ENCODE results near the gene BTBD8.

DNA sequence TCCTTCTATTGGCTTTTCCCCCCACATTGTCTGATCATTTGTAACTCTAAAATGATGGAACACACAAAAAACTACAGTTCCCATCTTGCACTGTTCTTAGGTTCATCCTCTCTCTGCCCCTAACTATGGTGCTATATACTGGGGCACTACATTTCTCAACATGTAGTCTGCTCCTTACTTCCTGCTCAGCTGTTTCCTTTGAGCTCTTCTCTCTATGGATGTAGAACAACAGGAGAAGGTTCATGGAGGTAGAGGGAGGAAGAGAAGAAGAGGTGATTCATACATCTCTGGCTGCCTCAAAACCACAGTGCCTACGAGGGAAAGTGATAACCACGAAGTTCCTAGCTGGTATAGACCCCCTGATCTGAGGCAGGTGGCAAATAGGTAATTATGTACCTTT, 130.6 kb downstream of the BTBD8 start:
- TF ChIP-seq POLR2A (IDR thresholded peaks at IDR 0.05; ENCODE audit: low read depth, low read length) (no peak), TAF1 (IDR thresholded peaks at IDR 0.05; ENCODE audit: low read depth, low read length) (no peak), POLR2AphosphoS5 (IDR thresholded peaks at IDR 0.05; ENCODE audit: low read depth, low read length) (no peak), SPI1 (IDR thresholded peaks at IDR 0.05; ENCODE audit: low read depth, low read length) (no peak)
